Astrocyte (in vitro differentiated cells and primary cell): Measurements from ENCODE around the gene ANKRD44. TPM values are rescaled to one million over a fixed set of nuclear protein-coding genes. Genes with fewer than 3 reads are reported as not detected.

Experiments used
- DNase-seq: peaks from one replicate; pipeline ENCODE4 v3.0.0-alpha.2; 2010; ENCODE audit warnings: low read depth
- FAIRE-seq: peaks from 2 replicates; lab custom pipeline; 2011; peaks lifted over from hg19 to GRCh38; lab: Jason Lieb, UNC
- H2AFZ ChIP-seq: 2 replicates; pipeline ENCODE4 v1.6.0; 2012; ENCODE audit warnings: low read depth, low read length, inconsistent platforms
- H3K27ac ChIP-seq: 2 replicates; pipeline ENCODE4 v1.5.1; 2011; ENCODE audit warnings: low read depth, low read length, inconsistent platforms
- H3K27me3 ChIP-seq: 2 replicates; pipeline ENCODE4 v1.6.0; 2011; ENCODE audit warnings: low read length, inconsistent platforms; ENCODE audit not compliant: insufficient read depth
- H3K36me3 ChIP-seq: 2 replicates; pipeline ENCODE4 v1.5.1; 2011; ENCODE audit warnings: low read length, inconsistent platforms; ENCODE audit not compliant: insufficient read depth
- H3K4me1 ChIP-seq: 2 replicates; pipeline ENCODE4 v1.5.1; 2011; ENCODE audit warnings: low read length, inconsistent platforms; ENCODE audit not compliant: insufficient read depth
- H3K4me2 ChIP-seq: 2 replicates; pipeline ENCODE4 v1.6.0; 2012; ENCODE audit warnings: low read length, inconsistent platforms
- H3K4me3 ChIP-seq: 2 replicates; pipeline ENCODE4 v1.5.1; 2011; ENCODE audit warnings: low read depth, mild to moderate bottlenecking, low read length, inconsistent platforms; ENCODE audit not compliant: insufficient read depth
- H3K79me2 ChIP-seq: 2 replicates; pipeline ENCODE4 v1.6.0; 2012; ENCODE audit warnings: mild to moderate bottlenecking, low read length, inconsistent platforms; ENCODE audit not compliant: insufficient read depth
- H3K9ac ChIP-seq: 2 replicates; pipeline ENCODE4 v1.6.0; 2012; ENCODE audit warnings: mild to moderate bottlenecking, low read length, inconsistent platforms
- H3K9me3 ChIP-seq: 2 replicates; pipeline ENCODE4 v1.5.1; 2012; ENCODE audit warnings: low read depth, mild to moderate bottlenecking, low read length, inconsistent platforms; ENCODE audit not compliant: insufficient read depth
- H4K20me1 ChIP-seq: 2 replicates; pipeline ENCODE4 v1.6.0; 2012; ENCODE audit warnings: low read length, inconsistent platforms; ENCODE audit not compliant: insufficient read depth
- H3K27ac Mint-ChIP-seq: one replicate; pipeline ENCODE4 v1.8.0; 2021; ENCODE audit warnings: mild to moderate bottlenecking, mixed read lengths; ENCODE audit not compliant: unreplicated experiment
- H3K27me3 Mint-ChIP-seq: one replicate; pipeline ENCODE4 v1.8.0; 2021; ENCODE audit warnings: low read depth, mixed read lengths; ENCODE audit not compliant: unreplicated experiment
- H3K36me3 Mint-ChIP-seq: one replicate; pipeline ENCODE4 v1.8.0; 2021; ENCODE audit warnings: low read depth, mixed read lengths; ENCODE audit not compliant: unreplicated experiment
- H3K4me1 Mint-ChIP-seq: one replicate; pipeline ENCODE4 v1.8.0; 2021; ENCODE audit warnings: low read depth, mixed read lengths; ENCODE audit not compliant: unreplicated experiment
- H3K4me3 Mint-ChIP-seq: one replicate; pipeline ENCODE4 v1.8.0; 2021; ENCODE audit warnings: mild to moderate bottlenecking, moderate library complexity, mixed read lengths; ENCODE audit not compliant: unreplicated experiment
- H3K9me3 Mint-ChIP-seq: one replicate; pipeline ENCODE4 v1.8.0; 2021; ENCODE audit warnings: mild to moderate bottlenecking, mixed read lengths; ENCODE audit not compliant: unreplicated experiment
- EZH2 ChIP-seq: IDR thresholded peaks from 2 replicates; pipeline ENCODE4 v1.6.1; 2012; ENCODE audit warnings: mild to moderate bottlenecking, low read length, inconsistent platforms; ENCODE audit not compliant: insufficient read depth
- total RNA-seq: library from RNA; stranded (reverse); gene quantifications from 2 replicates; pipeline ENCODE4 v1.2.1, GENCODE V29; 2021
- TF ChIP-seq, protein P1 (sequence below): IDR thresholded peaks from 2 replicates; pipeline ENCODE4 v1.5.1; 2011; ENCODE audit warnings: low read depth, mild to moderate bottlenecking, inconsistent platforms, low read length, moderate library complexity; ENCODE audit not compliant: insufficient read depth

The ANKRD44 gene
- total RNA-seq, 1 donor from 2014 or later = 7.2 TPM

DNA sequence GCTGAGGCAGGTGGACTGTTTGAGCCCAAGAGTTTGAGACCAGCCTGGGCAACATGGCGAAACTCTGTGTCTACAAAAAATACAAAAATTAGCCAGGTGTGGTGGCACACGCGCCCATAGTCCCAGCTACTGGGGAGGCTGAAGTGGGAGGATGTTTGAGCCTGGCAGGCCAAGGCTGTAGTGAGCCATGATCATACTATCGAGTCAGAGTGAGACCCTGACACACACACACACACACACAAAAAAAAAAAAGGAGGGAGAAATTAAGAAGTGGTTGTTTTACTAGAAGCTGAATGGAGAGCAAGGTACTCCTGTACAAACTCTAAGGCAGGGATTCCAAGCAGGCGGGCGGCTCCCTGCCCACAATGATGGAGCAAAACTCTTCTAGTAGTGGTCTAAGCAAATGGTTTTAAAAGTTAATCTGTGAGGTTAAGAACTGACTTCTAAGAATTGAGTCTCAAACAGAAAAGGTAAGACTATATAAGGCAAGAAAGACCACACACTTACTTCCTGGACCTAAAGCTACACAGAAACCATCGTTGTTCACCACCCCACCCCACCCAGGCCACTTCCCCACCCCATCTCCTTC lies 2.6 kb downstream of the ANKRD44 start:
- H4K20me1 ChIP-seq = peaks cover 5% of the 10 kb centered on the region
- H3K27me3 Mint-ChIP-seq = no peaks in the 10 kb centered on the region
- no peak overlapping the region for H3K9ac ChIP-seq
- no peak overlapping the region for H2AFZ ChIP-seq
- H3K4me3 Mint-ChIP-seq = no peak overlapping the region
- FAIRE-seq (no peak), DNase-seq (no peak)
- H3K27me3 ChIP-seq = no peaks in the 10 kb centered on the region
- H3K4me1 Mint-ChIP-seq = peaks cover 8% of the 10 kb centered on the region
- TF ChIP-seq, protein P1, sequence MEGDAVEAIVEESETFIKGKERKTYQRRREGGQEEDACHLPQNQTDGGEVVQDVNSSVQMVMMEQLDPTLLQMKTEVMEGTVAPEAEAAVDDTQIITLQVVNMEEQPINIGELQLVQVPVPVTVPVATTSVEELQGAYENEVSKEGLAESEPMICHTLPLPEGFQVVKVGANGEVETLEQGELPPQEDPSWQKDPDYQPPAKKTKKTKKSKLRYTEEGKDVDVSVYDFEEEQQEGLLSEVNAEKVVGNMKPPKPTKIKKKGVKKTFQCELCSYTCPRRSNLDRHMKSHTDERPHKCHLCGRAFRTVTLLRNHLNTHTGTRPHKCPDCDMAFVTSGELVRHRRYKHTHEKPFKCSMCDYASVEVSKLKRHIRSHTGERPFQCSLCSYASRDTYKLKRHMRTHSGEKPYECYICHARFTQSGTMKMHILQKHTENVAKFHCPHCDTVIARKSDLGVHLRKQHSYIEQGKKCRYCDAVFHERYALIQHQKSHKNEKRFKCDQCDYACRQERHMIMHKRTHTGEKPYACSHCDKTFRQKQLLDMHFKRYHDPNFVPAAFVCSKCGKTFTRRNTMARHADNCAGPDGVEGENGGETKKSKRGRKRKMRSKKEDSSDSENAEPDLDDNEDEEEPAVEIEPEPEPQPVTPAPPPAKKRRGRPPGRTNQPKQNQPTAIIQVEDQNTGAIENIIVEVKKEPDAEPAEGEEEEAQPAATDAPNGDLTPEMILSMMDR = no peak
- H3K4me1 ChIP-seq = peaks cover 13% of the 10 kb centered on the region
- H3K4me2 ChIP-seq = no peak overlapping the region
- H3K9me3 ChIP-seq = no peaks in the 10 kb centered on the region
- no peaks in the 10 kb centered on the region for H3K36me3 Mint-ChIP-seq
- H3K27ac Mint-ChIP-seq = no peak overlapping the region
- no peaks in the 10 kb centered on the region for H3K9me3 Mint-ChIP-seq
- H3K4me3 ChIP-seq = no peak overlapping the region
- peaks cover 5% of the 10 kb centered on the region for H3K79me2 ChIP-seq
- no peaks in the 10 kb centered on the region for H3K36me3 ChIP-seq
- no peak overlapping the region for H3K27ac ChIP-seq

DNA sequence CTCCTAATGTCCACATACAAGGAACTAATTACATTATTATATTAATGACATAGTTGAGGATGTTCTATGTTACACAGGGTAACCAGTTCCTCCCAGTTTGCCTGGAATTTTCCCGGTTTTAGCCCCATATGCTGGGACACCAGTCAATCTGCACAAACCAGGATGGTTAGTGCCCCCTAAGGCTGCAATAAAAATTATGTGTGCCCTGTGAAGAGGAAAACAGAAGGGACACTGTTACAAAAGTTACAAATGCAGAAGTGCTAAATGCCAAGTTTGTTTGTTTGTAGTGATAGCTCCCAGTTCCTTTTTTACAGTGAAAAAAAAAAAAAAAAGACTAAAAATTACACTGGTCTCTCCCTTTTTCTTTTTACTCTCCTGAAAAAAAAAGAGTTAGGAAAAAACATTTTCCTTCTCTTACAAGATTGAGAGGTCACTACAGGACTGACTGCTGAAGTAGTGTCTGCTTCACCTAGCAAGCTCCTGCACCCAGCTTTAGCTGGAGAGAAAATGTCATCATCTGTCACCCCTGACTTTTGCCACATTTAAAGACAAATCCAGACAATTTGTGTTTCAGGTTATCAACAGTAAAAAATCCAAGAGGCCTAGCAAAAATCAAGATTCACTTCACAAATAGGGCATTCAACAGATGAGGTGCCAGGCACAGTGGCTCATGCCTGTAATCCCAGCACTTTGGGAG lies 3.2 kb downstream of the ANKRD44 start:
- no peaks in the 10 kb centered on the region for H3K9me3 ChIP-seq
- no peaks in the 10 kb centered on the region for H3K27me3 ChIP-seq
- H2AFZ ChIP-seq = no peak overlapping the region
- no peak overlapping the region for H3K4me3 Mint-ChIP-seq
- H4K20me1 ChIP-seq = peaks cover 5% of the 10 kb centered on the region
- peaks cover 13% of the 10 kb centered on the region for H3K4me1 ChIP-seq
- no peaks in the 10 kb centered on the region for H3K36me3 Mint-ChIP-seq
- H3K4me1 Mint-ChIP-seq = peaks cover 8% of the 10 kb centered on the region
- no peak overlapping the region for H3K27ac Mint-ChIP-seq
- H3K36me3 ChIP-seq = no peaks in the 10 kb centered on the region
- no peak overlapping the region for H3K27ac ChIP-seq
- TF ChIP-seq, protein P1 = no peak
- no peak overlapping the region for H3K9ac ChIP-seq
- no peak overlapping the region for H3K4me3 ChIP-seq
- H3K79me2 ChIP-seq = peaks cover 5% of the 10 kb centered on the region
- DNase-seq (no peak), FAIRE-seq (no peak)
- no peak overlapping the region for H3K4me2 ChIP-seq
- H3K27me3 Mint-ChIP-seq = no peaks in the 10 kb centered on the region
- H3K9me3 Mint-ChIP-seq = peaks cover 2% of the 10 kb centered on the region

DNA sequence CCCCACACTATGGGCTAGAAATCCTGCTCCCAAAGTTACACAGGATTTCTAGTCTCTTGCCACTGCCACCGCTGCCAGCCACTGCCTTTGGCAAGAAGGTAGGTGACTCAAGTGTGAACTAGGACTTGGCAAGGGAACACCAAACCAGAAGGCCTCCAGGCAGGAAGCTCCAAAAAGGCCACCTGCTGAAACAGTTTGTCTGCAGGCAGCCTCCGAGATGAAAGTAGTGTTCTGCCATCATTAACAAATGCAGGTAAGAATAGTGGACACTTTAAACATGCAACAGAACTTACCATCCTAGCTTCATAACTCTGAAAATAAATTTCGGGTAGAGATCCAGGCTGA lies 3.9 kb downstream of the ANKRD44 start:
- Mint-ChIP-seq H3K36me3 (peaks cover 2% of the 10 kb centered on the region), H3K27ac (no peak overlapping the region), H3K9me3 (peaks cover 2% of the 10 kb centered on the region), H3K27me3 (no peaks in the 10 kb centered on the region), H3K4me1 (peaks cover 5% of the 10 kb centered on the region), H3K4me3 (no peak overlapping the region)
- no peak overlapping the region for H2AFZ ChIP-seq
- no peak for TF ChIP-seq EZH2
- TF ChIP-seq, protein P1 = no peak
- H4K20me1 ChIP-seq = peaks cover 5% of the 10 kb centered on the region
- H3K9ac ChIP-seq = no peak overlapping the region
- H3K27ac ChIP-seq = no peak overlapping the region
- no peak for FAIRE-seq
- peaks cover 13% of the 10 kb centered on the region for H3K4me1 ChIP-seq
- H3K79me2 ChIP-seq = peaks cover 5% of the 10 kb centered on the region
- no peak overlapping the region for H3K4me2 ChIP-seq
- no peaks in the 10 kb centered on the region for H3K27me3 ChIP-seq
- H3K36me3 ChIP-seq = no peaks in the 10 kb centered on the region
- DNase-seq = no peak
- H3K4me3 ChIP-seq = no peak overlapping the region
- no peaks in the 10 kb centered on the region for H3K9me3 ChIP-seq
